ENCODE results near the gene EMILIN1. TPM values are rescaled to one million over a fixed set of nuclear protein-coding genes. Genes with fewer than 3 reads are reported as not detected.

The EMILIN1 gene
- total and polyA plus RNA-seq, 2 of the 8 experiments (the other 6 are each of a cell fraction or from before 2014, with no cell fraction given): 1.9 to 3.0 TPM

DNA sequence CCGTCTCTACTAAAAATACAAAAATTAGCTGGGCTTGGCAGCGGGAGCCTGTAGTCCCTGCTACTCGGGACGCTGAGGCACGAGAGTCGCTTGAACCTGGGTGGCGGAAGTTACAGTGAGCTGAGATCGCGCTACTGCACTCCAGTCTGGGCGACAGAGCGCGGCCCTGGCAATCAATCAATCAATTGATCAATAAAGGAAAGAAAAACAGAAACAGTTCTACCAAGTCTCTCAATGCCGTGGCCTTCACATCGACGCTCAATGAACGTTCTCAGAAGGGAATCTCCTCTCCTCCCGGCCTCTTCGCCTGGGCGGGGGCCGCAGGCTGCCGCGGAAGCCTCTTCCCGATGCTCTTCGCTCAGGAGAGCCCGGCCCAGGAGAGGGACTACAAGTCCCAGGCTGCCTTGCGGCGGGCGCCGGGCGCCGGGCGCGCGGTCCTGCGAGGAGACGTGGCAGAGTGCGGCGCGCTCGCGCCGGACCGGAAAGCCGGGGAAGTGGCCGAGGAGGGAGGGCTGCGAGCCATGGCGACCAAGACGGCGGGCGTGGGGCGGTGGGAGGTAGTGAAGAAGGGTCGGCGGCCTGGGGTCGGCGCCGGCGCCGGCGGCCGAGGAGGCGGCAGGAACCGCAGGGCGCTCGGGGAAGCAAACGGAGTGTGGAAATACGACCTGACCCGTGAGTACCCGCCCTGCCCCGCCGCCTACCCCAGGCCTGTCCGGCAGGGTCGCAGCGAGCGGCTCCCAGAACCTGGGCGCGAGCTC is 45.7 kb upstream of the EMILIN1 start, which contains the start of gene TMEM214 (continued):
- no peak for TF ChIP-seq E2F6 (IDR thresholded peaks at IDR 0.05)
- peak; percentile 39 for TF ChIP-seq CREB1 (IDR thresholded peaks at IDR 0.05)
- TF ChIP-seq, protein P1, sequence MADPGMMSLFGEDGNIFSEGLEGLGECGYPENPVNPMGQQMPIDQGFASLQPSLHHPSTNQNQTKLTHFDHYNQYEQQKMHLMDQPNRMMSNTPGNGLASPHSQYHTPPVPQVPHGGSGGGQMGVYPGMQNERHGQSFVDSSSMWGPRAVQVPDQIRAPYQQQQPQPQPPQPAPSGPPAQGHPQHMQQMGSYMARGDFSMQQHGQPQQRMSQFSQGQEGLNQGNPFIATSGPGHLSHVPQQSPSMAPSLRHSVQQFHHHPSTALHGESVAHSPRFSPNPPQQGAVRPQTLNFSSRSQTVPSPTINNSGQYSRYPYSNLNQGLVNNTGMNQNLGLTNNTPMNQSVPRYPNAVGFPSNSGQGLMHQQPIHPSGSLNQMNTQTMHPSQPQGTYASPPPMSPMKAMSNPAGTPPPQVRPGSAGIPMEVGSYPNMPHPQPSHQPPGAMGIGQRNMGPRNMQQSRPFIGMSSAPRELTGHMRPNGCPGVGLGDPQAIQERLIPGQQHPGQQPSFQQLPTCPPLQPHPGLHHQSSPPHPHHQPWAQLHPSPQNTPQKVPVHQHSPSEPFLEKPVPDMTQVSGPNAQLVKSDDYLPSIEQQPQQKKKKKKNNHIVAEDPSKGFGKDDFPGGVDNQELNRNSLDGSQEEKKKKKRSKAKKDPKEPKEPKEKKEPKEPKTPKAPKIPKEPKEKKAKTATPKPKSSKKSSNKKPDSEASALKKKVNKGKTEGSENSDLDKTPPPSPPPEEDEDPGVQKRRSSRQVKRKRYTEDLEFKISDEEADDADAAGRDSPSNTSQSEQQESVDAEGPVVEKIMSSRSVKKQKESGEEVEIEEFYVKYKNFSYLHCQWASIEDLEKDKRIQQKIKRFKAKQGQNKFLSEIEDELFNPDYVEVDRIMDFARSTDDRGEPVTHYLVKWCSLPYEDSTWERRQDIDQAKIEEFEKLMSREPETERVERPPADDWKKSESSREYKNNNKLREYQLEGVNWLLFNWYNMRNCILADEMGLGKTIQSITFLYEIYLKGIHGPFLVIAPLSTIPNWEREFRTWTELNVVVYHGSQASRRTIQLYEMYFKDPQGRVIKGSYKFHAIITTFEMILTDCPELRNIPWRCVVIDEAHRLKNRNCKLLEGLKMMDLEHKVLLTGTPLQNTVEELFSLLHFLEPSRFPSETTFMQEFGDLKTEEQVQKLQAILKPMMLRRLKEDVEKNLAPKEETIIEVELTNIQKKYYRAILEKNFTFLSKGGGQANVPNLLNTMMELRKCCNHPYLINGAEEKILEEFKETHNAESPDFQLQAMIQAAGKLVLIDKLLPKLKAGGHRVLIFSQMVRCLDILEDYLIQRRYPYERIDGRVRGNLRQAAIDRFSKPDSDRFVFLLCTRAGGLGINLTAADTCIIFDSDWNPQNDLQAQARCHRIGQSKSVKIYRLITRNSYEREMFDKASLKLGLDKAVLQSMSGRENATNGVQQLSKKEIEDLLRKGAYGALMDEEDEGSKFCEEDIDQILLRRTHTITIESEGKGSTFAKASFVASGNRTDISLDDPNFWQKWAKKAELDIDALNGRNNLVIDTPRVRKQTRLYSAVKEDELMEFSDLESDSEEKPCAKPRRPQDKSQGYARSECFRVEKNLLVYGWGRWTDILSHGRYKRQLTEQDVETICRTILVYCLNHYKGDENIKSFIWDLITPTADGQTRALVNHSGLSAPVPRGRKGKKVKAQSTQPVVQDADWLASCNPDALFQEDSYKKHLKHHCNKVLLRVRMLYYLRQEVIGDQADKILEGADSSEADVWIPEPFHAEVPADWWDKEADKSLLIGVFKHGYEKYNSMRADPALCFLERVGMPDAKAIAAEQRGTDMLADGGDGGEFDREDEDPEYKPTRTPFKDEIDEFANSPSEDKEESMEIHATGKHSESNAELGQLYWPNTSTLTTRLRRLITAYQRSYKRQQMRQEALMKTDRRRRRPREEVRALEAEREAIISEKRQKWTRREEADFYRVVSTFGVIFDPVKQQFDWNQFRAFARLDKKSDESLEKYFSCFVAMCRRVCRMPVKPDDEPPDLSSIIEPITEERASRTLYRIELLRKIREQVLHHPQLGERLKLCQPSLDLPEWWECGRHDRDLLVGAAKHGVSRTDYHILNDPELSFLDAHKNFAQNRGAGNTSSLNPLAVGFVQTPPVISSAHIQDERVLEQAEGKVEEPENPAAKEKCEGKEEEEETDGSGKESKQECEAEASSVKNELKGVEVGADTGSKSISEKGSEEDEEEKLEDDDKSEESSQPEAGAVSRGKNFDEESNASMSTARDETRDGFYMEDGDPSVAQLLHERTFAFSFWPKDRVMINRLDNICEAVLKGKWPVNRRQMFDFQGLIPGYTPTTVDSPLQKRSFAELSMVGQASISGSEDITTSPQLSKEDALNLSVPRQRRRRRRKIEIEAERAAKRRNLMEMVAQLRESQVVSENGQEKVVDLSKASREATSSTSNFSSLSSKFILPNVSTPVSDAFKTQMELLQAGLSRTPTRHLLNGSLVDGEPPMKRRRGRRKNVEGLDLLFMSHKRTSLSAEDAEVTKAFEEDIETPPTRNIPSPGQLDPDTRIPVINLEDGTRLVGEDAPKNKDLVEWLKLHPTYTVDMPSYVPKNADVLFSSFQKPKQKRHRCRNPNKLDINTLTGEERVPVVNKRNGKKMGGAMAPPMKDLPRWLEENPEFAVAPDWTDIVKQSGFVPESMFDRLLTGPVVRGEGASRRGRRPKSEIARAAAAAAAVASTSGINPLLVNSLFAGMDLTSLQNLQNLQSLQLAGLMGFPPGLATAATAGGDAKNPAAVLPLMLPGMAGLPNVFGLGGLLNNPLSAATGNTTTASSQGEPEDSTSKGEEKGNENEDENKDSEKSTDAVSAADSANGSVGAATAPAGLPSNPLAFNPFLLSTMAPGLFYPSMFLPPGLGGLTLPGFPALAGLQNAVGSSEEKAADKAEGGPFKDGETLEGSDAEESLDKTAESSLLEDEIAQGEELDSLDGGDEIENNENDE (IDR thresholded peaks at IDR 0.05; ENCODE audit: insufficient replicate concordance, low read length): no peak
- TF ChIP-seq KDM1A (IDR thresholded peaks at IDR 0.05; ENCODE audit: borderline replicate concordance, low read length): no peak
- no peak for TF ChIP-seq EP300 (IDR thresholded peaks at IDR 0.05; ENCODE audit: borderline replicate concordance in 1 of 2, low read depth in 2 of 2, low read length in 2 of 2)
- TF ChIP-seq CHD1 (IDR thresholded peaks at IDR 0.05; ENCODE audit: low read depth, low read length): no peak
- no peak for TF ChIP-seq SAP30 (IDR thresholded peaks at IDR 0.05; ENCODE audit: insufficient read depth, insufficient replicate concordance, low read length)
- TF ChIP-seq HDAC6 (IDR thresholded peaks at IDR 0.05; ENCODE audit: low read depth, low read length): no peak
- no peak for TF ChIP-seq CHD2 (IDR thresholded peaks at IDR 0.05; ENCODE audit: low read length)
- no peak for TF ChIP-seq BRCA1 (IDR thresholded peaks at IDR 0.05; ENCODE audit: low read depth, low read length)

All from H1 (cell line).